H1 (cell line): ENCODE data around the gene FAT1.

Experiments used
- ASH2L ChIP-seq: fragments of 200-600, 300-600 bp; sonication (generic); IDR thresholded peaks from one replicate; pipeline ENCODE4 v1.7.1; 2017; ENCODE audit warnings: low read length
- CREB1 ChIP-seq: IDR thresholded peaks from 2 replicates; pipeline ENCODE4 v1.6.1; 2012; ENCODE audit warnings: inconsistent platforms
- EP300 ChIP-seq, 2 experiments: IDR thresholded peaks; 1 replicate in 1 of 2; 2 replicates in 1 of 2; pipeline ENCODE4 v1.6.1; 2011 to 2012; ENCODE audit warnings: low read depth in 2 of 2, low read length in 2 of 2, mild to moderate bottlenecking in 2 of 2, borderline replicate concordance in 1 of 2, inconsistent platforms in 1 of 2, moderate library complexity in 1 of 2
- EZH2 ChIP-seq: fragments of 200-600 bp; sonication (generic); IDR thresholded peaks from 2 replicates; pipeline ENCODE4 v1.7.1; 2012; ENCODE audit warnings: low read depth, mild to moderate bottlenecking, moderate library complexity, low read length, inconsistent platforms; ENCODE audit not compliant: severe bottlenecking
- HDAC2 ChIP-seq, 2 experiments: fragments of 300-600 bp in 1 of 2; sonication (generic) in 1 of 2; IDR thresholded peaks; 2 replicates each; pipeline ENCODE4 v1.6.1; 2011 to 2012; ENCODE audit warnings: low read depth in 2 of 2, low read length in 2 of 2, mild to moderate bottlenecking in 2 of 2, moderate library complexity in 2 of 2, borderline replicate concordance in 1 of 2, inconsistent platforms in 1 of 2
- JUND ChIP-seq: IDR thresholded peaks from 2 replicates; pipeline ENCODE4 v1.6.1; 2011; ENCODE audit warnings: mild to moderate bottlenecking, improper control_type of control experiment, low read length
- KDM4A ChIP-seq: IDR thresholded peaks from one replicate; pipeline ENCODE4 v1.7.1; 2012; ENCODE audit warnings: low read depth, mild to moderate bottlenecking, moderate library complexity, low read length, inconsistent platforms; ENCODE audit not compliant: severe bottlenecking
- PHF8 ChIP-seq: fragments of 200-600 bp; sonication (generic); conservative IDR thresholded peaks from 2 replicates; pipeline ENCODE4 v1.7.1; 2012; ENCODE audit warnings: low read depth, mild to moderate bottlenecking, inconsistent platforms, low read length, moderate library complexity
- POLR2A ChIP-seq, 2 experiments: IDR thresholded peaks; 1 replicate in 1 of 2; 2 replicates in 1 of 2; pipeline ENCODE4 v1.6.1; 2011; ENCODE audit warnings: low read depth in 2 of 2, low read length in 2 of 2, mild to moderate bottlenecking in 2 of 2; ENCODE audit errors: control extremely low read depth in 1 of 2
- POLR2AphosphoS5 ChIP-seq: IDR thresholded peaks from 2 replicates; pipeline ENCODE4 v1.6.1; 2011; ENCODE audit warnings: low read depth, low read length
- SIN3A ChIP-seq, 2 experiments: IDR thresholded peaks in 1 of 2; conservative IDR thresholded peaks in 1 of 2; 2 replicates each; pipeline ENCODE4 v1.6.1; 2011 to 2012; ENCODE audit warnings: low read length in 2 of 2, improper control_type of control experiment in 1 of 2, low read depth in 1 of 2, mild to moderate bottlenecking in 1 of 2
- TAF1 ChIP-seq: IDR thresholded peaks from 2 replicates; pipeline ENCODE4 v1.6.1; 2011; ENCODE audit warnings: mild to moderate bottlenecking, low read depth, low read length
- TF ChIP-seq, protein P1 (sequence below), 3 experiments: IDR thresholded peaks; 1 replicate in 2 of 3; 2 replicates in 1 of 3; pipeline versions ENCODE4 v1.5.1 to v1.6.1; 2011; ENCODE audit warnings: low read length in 3 of 3, mild to moderate bottlenecking in 3 of 3, inconsistent platforms in 2 of 3, low read depth in 1 of 3, moderate library complexity in 1 of 3; ENCODE audit not compliant: insufficient read depth in 1 of 3; ENCODE audit errors: control extremely low read depth in 1 of 3

DNA sequence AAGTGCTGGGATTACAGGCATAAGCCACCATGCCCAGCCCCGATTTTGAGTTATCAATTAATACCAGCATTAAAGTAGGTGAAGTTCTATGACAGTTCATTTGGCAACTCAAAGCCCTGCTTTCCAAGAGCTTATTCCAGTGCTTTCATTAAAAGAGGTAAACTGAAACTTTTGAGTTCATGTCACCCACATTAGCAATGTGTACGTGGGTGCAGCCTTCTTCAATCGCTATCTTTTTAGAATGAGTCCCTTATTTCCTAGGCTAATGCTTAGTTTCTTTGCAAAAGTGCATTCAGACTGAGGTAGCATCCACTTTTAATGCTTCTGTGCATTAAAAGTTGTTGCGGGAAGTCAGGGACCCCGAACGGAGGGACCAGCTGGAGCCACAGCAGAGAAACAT is 142.2 kb downstream of the FAT1 start:
- TF ChIP-seq PHF8 (no peak), HDAC2 (IDR thresholded peaks at IDR 0.05; ENCODE audit: borderline replicate concordance in 1 of 2, low read depth in 2 of 2, low read length in 2 of 2) (no peak), JUND (no peak), EP300 (IDR thresholded peaks at IDR 0.05; ENCODE audit: borderline replicate concordance in 1 of 2, low read depth in 2 of 2, low read length in 2 of 2) (no peak), POLR2AphosphoS5 (no peak), ASH2L (no peak), POLR2A (IDR thresholded peaks at IDR 0.05; ENCODE audit: control extremely low read depth in 1 of 2, low read depth in 2 of 2, low read length in 2 of 2) (no peak), KDM4A (no peak), CREB1 (no peak), SIN3A (conservative IDR thresholded peaks at IDR 0.05 in 1 of 2, IDR thresholded peaks at IDR 0.05 in 1 of 2; ENCODE audit: low read depth in 1 of 2, low read length in 2 of 2) (no peak), TAF1 (no peak), EZH2 (no peak)
- TF ChIP-seq, protein P1, sequence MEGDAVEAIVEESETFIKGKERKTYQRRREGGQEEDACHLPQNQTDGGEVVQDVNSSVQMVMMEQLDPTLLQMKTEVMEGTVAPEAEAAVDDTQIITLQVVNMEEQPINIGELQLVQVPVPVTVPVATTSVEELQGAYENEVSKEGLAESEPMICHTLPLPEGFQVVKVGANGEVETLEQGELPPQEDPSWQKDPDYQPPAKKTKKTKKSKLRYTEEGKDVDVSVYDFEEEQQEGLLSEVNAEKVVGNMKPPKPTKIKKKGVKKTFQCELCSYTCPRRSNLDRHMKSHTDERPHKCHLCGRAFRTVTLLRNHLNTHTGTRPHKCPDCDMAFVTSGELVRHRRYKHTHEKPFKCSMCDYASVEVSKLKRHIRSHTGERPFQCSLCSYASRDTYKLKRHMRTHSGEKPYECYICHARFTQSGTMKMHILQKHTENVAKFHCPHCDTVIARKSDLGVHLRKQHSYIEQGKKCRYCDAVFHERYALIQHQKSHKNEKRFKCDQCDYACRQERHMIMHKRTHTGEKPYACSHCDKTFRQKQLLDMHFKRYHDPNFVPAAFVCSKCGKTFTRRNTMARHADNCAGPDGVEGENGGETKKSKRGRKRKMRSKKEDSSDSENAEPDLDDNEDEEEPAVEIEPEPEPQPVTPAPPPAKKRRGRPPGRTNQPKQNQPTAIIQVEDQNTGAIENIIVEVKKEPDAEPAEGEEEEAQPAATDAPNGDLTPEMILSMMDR (IDR thresholded peaks at IDR 0.05; ENCODE audit: control extremely low read depth in 1 of 3, insufficient read depth in 1 of 3, low read depth in 1 of 3, low read length in 3 of 3), result no peak
